HFFc6 (cell line): Measurements from ENCODE around the gene MLLT11. TPM values are rescaled to one million over a fixed set of nuclear protein-coding genes. Genes with fewer than 3 reads are reported as not detected.

Experiments
- DNase-seq: peaks from one replicate; pipeline ENCODE4 v3.0.0-alpha.2; 2018
- H3K27ac Mint-ChIP-seq: 2 replicates; pipeline ENCODE4 v1.8.0; 2020; ENCODE audit warnings: mild to moderate bottlenecking, mixed read lengths
- H3K27me3 Mint-ChIP-seq: 2 replicates; pipeline ENCODE4 v1.8.0; 2021; ENCODE audit warnings: mild to moderate bottlenecking, moderate library complexity, mixed read lengths; ENCODE audit not compliant: insufficient read depth
- H3K36me3 Mint-ChIP-seq: 2 replicates; pipeline ENCODE4 v1.8.0; 2021; ENCODE audit warnings: low read depth, mixed read lengths
- H3K4me1 Mint-ChIP-seq: 2 replicates; pipeline ENCODE4 v1.8.0; 2020; ENCODE audit warnings: low read depth, mixed read lengths
- H3K4me3 Mint-ChIP-seq: 2 replicates; pipeline ENCODE4 v1.8.0; 2020; ENCODE audit warnings: mild to moderate bottlenecking, moderate library complexity, mixed read lengths
- H3K9me3 Mint-ChIP-seq: 2 replicates; pipeline ENCODE4 v1.8.0; 2020; ENCODE audit warnings: mild to moderate bottlenecking, mixed read lengths
- total RNA-seq, 6 experiments: library from RNA; stranded (reverse); fragmentation: NEBNext Ultra II Directional; extraction: Animal tissue kit (Norgen Biotek cat#: 25700); gene quantifications; 2 replicates in 1 of 6; 3 replicates in 5 of 6; pipeline ENCODE4 v1.2.3, GENCODE V29; 2021
- TF ChIP-seq, protein P1 (sequence below): fragments of 200-600 bp; sonication (generic); IDR thresholded peaks from 2 replicates; pipeline ENCODE4 v1.5.0; 2021; ENCODE audit warnings: antibody characterized with exemption, mild to moderate bottlenecking

Gene MLLT11
- total RNA-seq, 6 experiments from 2014 or later = 9.3 to 11.7 (median 10.8) TPM

DNA sequence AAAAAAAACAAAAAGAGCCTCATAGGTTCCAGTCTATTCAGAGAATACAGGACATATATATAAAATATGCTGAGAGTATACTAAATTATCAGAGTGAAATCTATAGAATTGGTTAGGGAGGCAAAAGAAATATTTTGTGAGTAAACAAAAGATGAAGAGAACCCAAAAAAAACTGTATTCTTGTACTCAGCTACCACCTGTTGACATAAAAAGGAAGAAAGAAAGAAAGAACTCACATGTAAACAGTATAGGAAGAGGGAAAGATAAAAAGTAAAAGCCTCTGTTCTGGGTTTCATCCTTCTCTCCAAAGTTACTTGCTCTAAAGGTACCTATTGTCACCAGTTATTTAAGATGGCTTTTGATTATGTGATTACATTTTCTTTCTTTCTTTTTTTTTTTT is 33.7 kb upstream of the MLLT11 start:
- Mint-ChIP-seq H3K36me3 (peaks cover 10% of the 10 kb centered on the region; the same call in 1 of the 2 replicates), H3K27me3 (no peaks in the 10 kb centered on the region; the same call in 1 of the 2 replicates), H3K9me3 (no peaks in the 10 kb centered on the region), H3K4me1 (peaks cover 7% of the 10 kb centered on the region), H3K27ac (no peak overlapping the region), H3K4me3 (no peak overlapping the region)
- DNase-seq = no peak
- TF ChIP-seq, protein P1, sequence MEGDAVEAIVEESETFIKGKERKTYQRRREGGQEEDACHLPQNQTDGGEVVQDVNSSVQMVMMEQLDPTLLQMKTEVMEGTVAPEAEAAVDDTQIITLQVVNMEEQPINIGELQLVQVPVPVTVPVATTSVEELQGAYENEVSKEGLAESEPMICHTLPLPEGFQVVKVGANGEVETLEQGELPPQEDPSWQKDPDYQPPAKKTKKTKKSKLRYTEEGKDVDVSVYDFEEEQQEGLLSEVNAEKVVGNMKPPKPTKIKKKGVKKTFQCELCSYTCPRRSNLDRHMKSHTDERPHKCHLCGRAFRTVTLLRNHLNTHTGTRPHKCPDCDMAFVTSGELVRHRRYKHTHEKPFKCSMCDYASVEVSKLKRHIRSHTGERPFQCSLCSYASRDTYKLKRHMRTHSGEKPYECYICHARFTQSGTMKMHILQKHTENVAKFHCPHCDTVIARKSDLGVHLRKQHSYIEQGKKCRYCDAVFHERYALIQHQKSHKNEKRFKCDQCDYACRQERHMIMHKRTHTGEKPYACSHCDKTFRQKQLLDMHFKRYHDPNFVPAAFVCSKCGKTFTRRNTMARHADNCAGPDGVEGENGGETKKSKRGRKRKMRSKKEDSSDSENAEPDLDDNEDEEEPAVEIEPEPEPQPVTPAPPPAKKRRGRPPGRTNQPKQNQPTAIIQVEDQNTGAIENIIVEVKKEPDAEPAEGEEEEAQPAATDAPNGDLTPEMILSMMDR = no peak

DNA sequence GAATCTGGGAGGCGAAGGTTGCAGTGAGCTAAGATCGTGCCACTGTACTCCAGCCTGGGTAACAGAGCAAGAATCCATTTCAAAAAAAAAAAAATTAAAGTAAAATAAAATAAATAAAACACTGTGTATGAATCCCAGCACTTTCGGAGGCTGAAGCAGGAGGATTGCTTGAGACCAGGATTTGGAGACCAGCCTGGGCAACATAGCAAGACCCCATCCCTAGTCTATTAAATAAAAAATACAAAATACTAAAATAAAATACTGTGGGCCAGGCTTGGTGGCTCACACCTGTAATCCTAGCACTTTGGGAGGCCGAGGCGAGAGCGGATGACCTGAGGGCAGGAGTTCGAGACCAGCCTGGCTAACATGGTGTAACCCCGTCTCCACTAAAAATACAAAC is 28.0 kb upstream of the MLLT11 start:
- H3K27ac Mint-ChIP-seq = no peak overlapping the region
- H3K4me3 Mint-ChIP-seq = no peak overlapping the region
- H3K36me3 Mint-ChIP-seq = peaks cover 19% of the 10 kb centered on the region
- DNase-seq = no peak
- H3K27me3 Mint-ChIP-seq = peaks cover 3% of the 10 kb centered on the region
- peaks cover 11% of the 10 kb centered on the region for H3K4me1 Mint-ChIP-seq
- no peaks in the 10 kb centered on the region for H3K9me3 Mint-ChIP-seq
- TF ChIP-seq, protein P1 = no peak

DNA sequence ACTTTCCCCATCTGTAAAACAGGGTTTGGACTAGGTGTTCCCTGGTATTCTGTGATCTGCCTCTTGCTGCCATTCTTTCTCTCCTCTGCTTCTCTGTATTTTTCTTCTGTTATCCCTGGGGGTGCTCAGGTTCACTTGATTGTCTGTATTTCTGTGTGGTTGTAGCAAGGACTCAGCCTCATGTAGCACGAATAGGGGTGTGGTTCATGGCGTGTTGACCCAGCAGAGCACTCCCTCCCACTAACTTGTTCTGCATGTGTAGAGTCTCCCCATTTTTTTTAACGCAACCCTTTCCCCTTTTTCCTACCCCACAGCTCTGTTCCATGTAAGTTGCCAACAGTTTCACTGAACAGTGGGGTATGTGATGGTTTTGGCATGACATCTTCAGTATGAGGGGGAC is 25.0 kb upstream of the MLLT11 start:
- Mint-ChIP-seq H3K4me3 (no peak overlapping the region), H3K9me3 (no peaks in the 10 kb centered on the region), H3K4me1 (peaks cover 11% of the 10 kb centered on the region)

DNA sequence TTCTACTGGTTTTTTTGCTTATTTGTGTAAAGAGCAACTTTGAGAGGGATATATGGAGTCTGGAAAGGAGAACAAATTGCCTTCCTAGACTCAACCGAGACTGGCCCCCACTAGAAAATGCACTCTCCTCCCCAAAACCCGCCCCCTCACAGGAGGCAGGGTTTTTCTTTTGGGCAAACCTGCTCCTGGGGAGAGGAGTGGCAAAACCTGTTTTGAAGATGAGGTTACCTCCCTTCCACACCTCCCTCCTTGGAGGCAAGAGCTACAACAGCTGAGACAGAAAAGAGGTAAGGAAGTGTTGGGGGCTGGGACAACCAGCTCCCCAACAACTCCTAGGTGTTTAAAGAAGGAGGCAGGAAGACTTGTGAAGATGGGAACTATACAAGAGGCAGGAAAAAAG is 23.8 kb upstream of the MLLT11 start, which contains the start of gene BNIPL:
TSS of gene BNIPL (plus strand) at position 231 of the 400 bp plus-strand sequence. CDS start at position 371, 140 bp downstream.
- Mint-ChIP-seq H3K4me1 (peaks cover 11% of the 10 kb centered on the region), H3K4me3 (no peak within 1 kb of the TSS), H3K27me3 (peaks cover 3% of the 10 kb centered on the region), H3K9me3 (no peaks in the 10 kb centered on the region), H3K27ac (no peak within 1 kb of the TSS), H3K36me3 (peaks cover 13% of the 10 kb centered on the region)
- no peak for DNase-seq
- TF ChIP-seq, protein P1 = no peak

More for the DNA sequence above, 25.0 kb upstream of the MLLT11 start:
- DNase-seq = no peak
- no peak overlapping the region for H3K27ac Mint-ChIP-seq
- peaks cover 3% of the 10 kb centered on the region for H3K27me3 Mint-ChIP-seq
- H3K36me3 Mint-ChIP-seq = peaks cover 13% of the 10 kb centered on the region
- TF ChIP-seq, protein P1 = no peak

DNA sequence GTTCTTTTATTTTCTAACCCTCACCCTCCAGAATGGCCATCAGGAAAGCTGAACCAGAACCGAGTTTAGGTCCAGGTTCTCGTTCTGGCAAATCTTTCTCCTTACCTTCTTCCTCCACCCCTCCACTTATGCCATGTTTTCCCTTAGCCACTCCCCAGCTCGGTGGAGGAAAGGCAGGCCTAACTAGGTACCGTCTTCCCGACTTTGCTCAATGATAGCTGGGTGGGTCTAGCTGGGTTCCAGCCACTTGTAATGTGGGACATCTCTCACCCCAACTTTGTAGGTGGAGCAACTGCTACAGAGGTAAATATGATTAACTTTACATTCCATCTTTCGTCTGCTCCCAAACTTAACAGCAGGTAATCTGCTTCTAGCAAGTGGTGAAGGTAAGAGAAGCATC is 23.2 kb upstream of the MLLT11 start:
- no peak for DNase-seq
- H3K9me3 Mint-ChIP-seq = no peaks in the 10 kb centered on the region
- no peak overlapping the region for H3K27ac Mint-ChIP-seq
- H3K27me3 Mint-ChIP-seq = peaks cover 3% of the 10 kb centered on the region
- peaks cover 11% of the 10 kb centered on the region for H3K4me1 Mint-ChIP-seq
- TF ChIP-seq, protein P1 = no peak
- no peak overlapping the region for H3K4me3 Mint-ChIP-seq
- H3K36me3 Mint-ChIP-seq = peaks cover 13% of the 10 kb centered on the region

DNA sequence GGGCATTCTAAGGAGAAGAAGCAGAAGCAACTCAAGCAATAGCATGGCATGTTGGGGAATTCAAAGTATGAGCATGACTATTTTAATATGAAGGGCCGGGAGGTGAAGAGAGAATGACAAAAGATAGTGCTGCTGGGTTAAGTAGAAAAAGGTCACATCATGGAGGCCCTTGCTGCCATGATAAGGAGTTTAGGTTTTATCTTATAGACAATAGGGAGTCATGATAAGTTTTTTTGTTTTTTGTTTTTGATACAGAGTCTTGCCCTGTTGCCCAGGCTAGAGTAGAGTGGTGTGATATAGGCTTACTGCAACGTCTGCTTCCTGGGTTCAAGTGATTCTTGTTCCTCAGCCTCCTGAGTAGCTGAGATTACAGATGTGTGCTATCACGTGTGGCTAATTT is 20.7 kb upstream of the MLLT11 start:
- H3K4me3 Mint-ChIP-seq = no peak overlapping the region
- peaks cover under 1% of the 10 kb centered on the region; the same call in 1 of the 2 replicates for H3K4me1 Mint-ChIP-seq
- H3K27ac Mint-ChIP-seq = no peak overlapping the region
- peaks cover 6% of the 10 kb centered on the region for H3K36me3 Mint-ChIP-seq
- TF ChIP-seq, protein P1 = no peak
- DNase-seq = no peak
- peaks cover 3% of the 10 kb centered on the region for H3K27me3 Mint-ChIP-seq
- H3K9me3 Mint-ChIP-seq = no peaks in the 10 kb centered on the region
